Bronchial epithelial cell (primary cell): Measurements from ENCODE around the gene SFRP5. TPM values are rescaled to one million over a fixed set of nuclear protein-coding genes. Genes with fewer than 3 reads are reported as not detected.

Experiments used
- DNase-seq: peaks from one replicate; pipeline ENCODE4 v3.0.0-alpha.2; 2010; ENCODE audit warnings: low read depth
- FAIRE-seq: peaks from 2 replicates; lab custom pipeline; 2011; peaks lifted over from hg19 to GRCh38; lab: Jason Lieb, UNC
- H3K27me3 ChIP-seq: 2 replicates; pipeline ENCODE4 v1.5.1; 2011; ENCODE audit warnings: low read length; ENCODE audit not compliant: control insufficient read depth, insufficient read depth
- H3K36me3 ChIP-seq: 2 replicates; pipeline ENCODE4 v1.5.1; 2011; ENCODE audit warnings: low read length; ENCODE audit not compliant: control insufficient read depth, insufficient read depth
- H3K4me3 ChIP-seq: 2 replicates; pipeline ENCODE4 v1.5.1; 2011; ENCODE audit warnings: mild to moderate bottlenecking, low read depth, low read length, control low read depth
- total RNA-seq: library from RNA; depleted of rRNA; stranded (reverse); fragments of >200 nt; gene quantifications from 2 replicates; pipeline ENCODE4 v1.2.1, GENCODE V29; 2014
- TF ChIP-seq, protein P1 (sequence below): IDR thresholded peaks from 2 replicates; pipeline ENCODE4 v1.5.1; 2011; ENCODE audit warnings: mild to moderate bottlenecking, moderate library complexity, low read length, control low read depth, inconsistent platforms; ENCODE audit not compliant: insufficient read depth, severe bottlenecking

SFRP5 gene
- total RNA-seq, 1 donor from 2014 or later, result not detected

- Histone ChIP-seq H3K4me3 (no peak overlapping the region), H3K27me3 (no peaks in the 10 kb centered on the region), H3K36me3 (no peaks in the 10 kb centered on the region)
- FAIRE-seq (no peak), DNase-seq (peak; percentile 31)
- TF ChIP-seq, protein P1, sequence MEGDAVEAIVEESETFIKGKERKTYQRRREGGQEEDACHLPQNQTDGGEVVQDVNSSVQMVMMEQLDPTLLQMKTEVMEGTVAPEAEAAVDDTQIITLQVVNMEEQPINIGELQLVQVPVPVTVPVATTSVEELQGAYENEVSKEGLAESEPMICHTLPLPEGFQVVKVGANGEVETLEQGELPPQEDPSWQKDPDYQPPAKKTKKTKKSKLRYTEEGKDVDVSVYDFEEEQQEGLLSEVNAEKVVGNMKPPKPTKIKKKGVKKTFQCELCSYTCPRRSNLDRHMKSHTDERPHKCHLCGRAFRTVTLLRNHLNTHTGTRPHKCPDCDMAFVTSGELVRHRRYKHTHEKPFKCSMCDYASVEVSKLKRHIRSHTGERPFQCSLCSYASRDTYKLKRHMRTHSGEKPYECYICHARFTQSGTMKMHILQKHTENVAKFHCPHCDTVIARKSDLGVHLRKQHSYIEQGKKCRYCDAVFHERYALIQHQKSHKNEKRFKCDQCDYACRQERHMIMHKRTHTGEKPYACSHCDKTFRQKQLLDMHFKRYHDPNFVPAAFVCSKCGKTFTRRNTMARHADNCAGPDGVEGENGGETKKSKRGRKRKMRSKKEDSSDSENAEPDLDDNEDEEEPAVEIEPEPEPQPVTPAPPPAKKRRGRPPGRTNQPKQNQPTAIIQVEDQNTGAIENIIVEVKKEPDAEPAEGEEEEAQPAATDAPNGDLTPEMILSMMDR, result no peak
These were observed 41.5 kb upstream of the SFRP5 start for GRCh38 chr10:97813311-97813710.

GRCh38 chr10:97812696-97813095 is 40.9 kb upstream of the SFRP5 start:
- DNase-seq, result peak; percentile 29
- H3K4me3 ChIP-seq, result no peak overlapping the region
- H3K36me3 ChIP-seq, result no peaks in the 10 kb centered on the region
- TF ChIP-seq, protein P1, result no peak
- peak; percentile 89 for FAIRE-seq
- H3K27me3 ChIP-seq, result no peaks in the 10 kb centered on the region

DNA sequence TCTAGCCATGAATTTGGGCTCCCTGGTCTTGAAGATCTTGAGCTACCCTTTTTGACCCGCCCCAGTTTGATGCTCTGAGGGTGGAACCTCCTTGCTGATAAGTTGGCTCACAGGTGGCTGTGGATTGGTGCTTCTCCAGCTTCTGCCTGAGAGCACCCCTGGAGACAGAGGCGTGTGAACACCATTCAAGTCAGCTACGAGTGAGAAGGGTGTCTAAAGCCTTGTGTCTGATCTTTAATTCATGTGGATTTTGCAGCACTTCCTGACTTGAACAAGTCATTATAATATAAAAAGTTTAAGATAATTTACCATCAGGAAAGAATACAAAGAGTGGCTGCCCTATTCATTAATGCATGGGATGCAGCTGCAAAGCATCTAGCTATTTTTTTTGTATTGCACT is 40.2 kb upstream of the SFRP5 start:
- Histone ChIP-seq H3K36me3 (no peaks in the 10 kb centered on the region), H3K4me3 (no peak overlapping the region), H3K27me3 (no peaks in the 10 kb centered on the region)
- DNase-seq, result no peak
- no peak for FAIRE-seq
- TF ChIP-seq, protein P1, result no peak

DNA sequence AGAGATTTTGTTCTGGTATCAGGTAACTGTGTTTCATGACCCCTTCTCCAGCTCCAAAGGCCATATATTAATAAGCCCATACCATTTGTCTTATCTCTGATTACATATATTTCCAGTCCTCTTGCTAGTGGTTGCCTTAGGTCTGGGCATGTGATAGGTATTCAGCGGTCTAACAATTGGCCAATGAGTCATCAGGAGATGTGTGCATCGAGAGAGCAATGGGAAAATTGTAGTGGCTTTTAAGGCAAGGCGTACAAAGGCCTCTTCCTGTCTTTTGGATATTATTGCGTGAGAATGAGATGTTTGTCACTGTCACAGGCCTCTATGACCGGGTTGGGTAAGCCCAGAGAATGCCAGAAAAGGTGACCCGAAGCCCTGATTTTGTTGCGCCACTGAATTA is 38.6 kb upstream of the SFRP5 start:
- H3K27me3 ChIP-seq, result no peaks in the 10 kb centered on the region
- H3K36me3 ChIP-seq, result no peaks in the 10 kb centered on the region
- no peak overlapping the region for H3K4me3 ChIP-seq
- FAIRE-seq (no peak), DNase-seq (peak; percentile 76)
- TF ChIP-seq, protein P1, result no peak

DNA sequence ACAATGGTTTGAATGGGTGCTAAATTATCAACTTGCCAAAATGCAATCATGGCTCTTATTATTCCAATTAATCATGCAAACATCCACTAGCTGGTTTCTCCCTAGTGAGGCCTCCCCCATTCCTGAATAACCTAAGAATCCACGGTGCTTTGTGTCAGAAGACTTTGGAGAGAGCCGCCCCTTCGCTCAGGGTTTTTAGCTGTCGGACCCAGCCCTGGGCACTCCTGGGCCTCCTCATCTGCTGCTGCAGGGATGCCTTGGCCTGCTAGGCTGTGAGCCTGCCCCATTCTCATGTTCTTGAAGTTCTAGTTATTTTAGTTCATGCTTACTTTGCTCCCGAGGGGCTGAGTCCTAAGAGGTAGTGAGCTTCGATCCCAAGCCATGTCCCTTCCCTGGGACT is 34.1 kb upstream of the SFRP5 start:
- TF ChIP-seq, protein P1, result no peak
- FAIRE-seq, result no peak
- no peaks in the 10 kb centered on the region for H3K36me3 ChIP-seq

More for the DNA sequence above, 34.1 kb upstream of the SFRP5 start:
- Histone ChIP-seq H3K27me3 (no peaks in the 10 kb centered on the region), H3K4me3 (no peak overlapping the region)
- DNase-seq, result no peak
